Suprapubic skin (tissue), 4 donors: Measurements from ENCODE around the gene OMP. TPM values are rescaled to one million over a fixed set of nuclear protein-coding genes. Genes with fewer than 3 reads are reported as not detected.

ENCODE experiments used
- DNase-seq, 2 donors: peaks; one replicate each; pipeline ENCODE4 v3.0.0-alpha.2; 2019; ENCODE audit warnings: low spot score in 2 of 2
- H3K27ac ChIP-seq: fragments of 200-600 bp; sonication (generic); one replicate; pipeline ENCODE4 v1.5.1; 2019
- H3K27me3 ChIP-seq: fragments of 200-600 bp; sonication (generic); one replicate; pipeline ENCODE4 v1.5.1; 2019
- H3K36me3 ChIP-seq: fragments of 200-600 bp; sonication (generic); one replicate; pipeline ENCODE4 v1.5.1; 2019
- H3K4me1 ChIP-seq: fragments of 200-600 bp; sonication (generic); one replicate; pipeline ENCODE4 v1.5.1; 2019
- H3K4me3 ChIP-seq: fragments of 200-600 bp; sonication (generic); one replicate; pipeline ENCODE4 v1.5.1; 2019; ENCODE audit warnings: mild to moderate bottlenecking
- H3K9me3 ChIP-seq: fragments of 200-600 bp; sonication (generic); one replicate; pipeline ENCODE4 v1.5.1; 2019
- EP300 ChIP-seq: sonication (generic); formaldehyde crosslinking; IDR thresholded peaks from one replicate; pipeline ENCODE4 v1.6.1; 2017; ENCODE audit warnings: antibody characterized with exemption
- POLR2A ChIP-seq, 2 donors: fragments of 450-650 bp; IDR thresholded peaks; one replicate each; pipeline ENCODE4 v1.6.1; 2017; ENCODE audit warnings: antibody characterized with exemption in 2 of 2, mild to moderate bottlenecking in 2 of 2, moderate library complexity in 2 of 2
- POLR2AphosphoS5 ChIP-seq, 3 donors: sonication (generic); formaldehyde crosslinking; IDR thresholded peaks; one replicate each; pipeline ENCODE4 v1.6.1; 2017; ENCODE audit warnings: antibody characterized with exemption in 3 of 3
- WGBS: methylation state at CpG from one replicate; pipeline ENCODE4 v1.1.5; 2018; 5-methylcytosine and 5-hydroxymethylcytosine counted together
- total RNA-seq, 4 donors: library from RNA; depleted of rRNA; stranded (reverse); fragments of >200 nt; gene quantifications; one replicate each; pipeline ENCODE4 v1.1.0, GENCODE V29; 2016
- TF ChIP-seq, protein P1 (sequence below), 2 donors: fragments of 200-600 bp in 1 of 2; fragments of 450-650 bp in 1 of 2; sonication (generic) in 1 of 2; IDR thresholded peaks; one replicate each; pipeline ENCODE4 v1.5.1; 2016 to 2019; ENCODE audit warnings: antibody characterized with exemption in 2 of 2, mild to moderate bottlenecking in 1 of 2, moderate library complexity in 1 of 2

The OMP gene, protein sequence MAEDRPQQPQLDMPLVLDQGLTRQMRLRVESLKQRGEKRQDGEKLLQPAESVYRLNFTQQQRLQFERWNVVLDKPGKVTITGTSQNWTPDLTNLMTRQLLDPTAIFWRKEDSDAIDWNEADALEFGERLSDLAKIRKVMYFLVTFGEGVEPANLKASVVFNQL
- total RNA-seq: 1 to 10 TPM in 1 of 4 donors, not detected in 3; 9.6 TPM

DNA sequence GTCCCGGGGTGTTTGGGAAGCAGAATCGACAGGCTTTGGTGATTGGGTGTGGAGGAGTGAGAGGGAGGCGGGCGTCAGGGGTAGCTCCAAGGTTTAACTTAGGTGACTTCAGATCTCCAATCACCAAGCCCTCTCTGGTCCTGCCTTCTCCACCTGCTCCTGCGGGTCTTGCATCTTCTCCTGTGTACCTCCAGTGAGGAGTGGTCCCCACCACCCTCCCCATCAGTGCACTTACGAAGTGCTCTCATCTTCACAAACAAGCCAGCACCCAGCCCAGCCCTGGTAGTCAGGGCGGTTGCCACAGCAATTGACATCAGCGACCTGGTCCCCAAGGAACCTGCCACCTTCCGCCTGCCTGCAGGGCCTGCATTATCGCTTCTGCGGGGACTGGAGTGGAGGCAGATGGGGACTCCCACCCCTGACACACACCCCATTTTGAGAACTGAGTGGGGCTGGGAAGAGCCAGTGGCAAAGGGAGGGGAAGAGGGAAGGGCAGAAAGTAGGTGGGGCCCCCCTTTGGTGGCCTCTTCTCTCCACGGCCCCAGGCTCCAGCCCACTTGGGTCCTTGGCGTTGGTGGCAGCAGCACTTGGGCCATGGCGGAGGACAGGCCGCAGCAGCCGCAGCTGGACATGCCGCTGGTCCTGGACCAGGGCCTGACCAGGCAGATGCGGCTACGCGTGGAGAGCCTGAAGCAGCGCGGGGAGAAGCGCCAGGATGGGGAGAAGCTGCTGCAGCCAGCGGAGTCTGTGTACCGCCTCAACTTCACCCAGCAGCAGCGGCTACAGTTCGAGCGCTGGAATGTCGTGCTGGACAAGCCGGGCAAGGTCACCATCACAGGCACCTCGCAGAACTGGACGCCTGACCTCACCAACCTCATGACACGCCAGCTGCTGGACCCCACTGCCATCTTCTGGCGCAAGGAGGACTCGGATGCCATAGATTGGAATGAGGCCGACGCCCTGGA, at the start of gene OMP:
Gene OMP (plus strand): TSS at position 595 of the 965 bp plus-strand sequence. CDS start 0 bp downstream, at position 595.
- no peak for DNase-seq
- no peak within 1 kb of the TSS for H3K4me3 ChIP-seq
- H3K27ac ChIP-seq: no peak within 1 kb of the TSS
- WGBS: 87% methylated on average over 22 of the region's 37 CpGs
- no peak for TF ChIP-seq POLR2A (IDR thresholded peaks at IDR 0.05)
- TF ChIP-seq POLR2AphosphoS5 (IDR thresholded peaks at IDR 0.05): no peak
- TF ChIP-seq EP300: no peak
- TF ChIP-seq, protein P1, sequence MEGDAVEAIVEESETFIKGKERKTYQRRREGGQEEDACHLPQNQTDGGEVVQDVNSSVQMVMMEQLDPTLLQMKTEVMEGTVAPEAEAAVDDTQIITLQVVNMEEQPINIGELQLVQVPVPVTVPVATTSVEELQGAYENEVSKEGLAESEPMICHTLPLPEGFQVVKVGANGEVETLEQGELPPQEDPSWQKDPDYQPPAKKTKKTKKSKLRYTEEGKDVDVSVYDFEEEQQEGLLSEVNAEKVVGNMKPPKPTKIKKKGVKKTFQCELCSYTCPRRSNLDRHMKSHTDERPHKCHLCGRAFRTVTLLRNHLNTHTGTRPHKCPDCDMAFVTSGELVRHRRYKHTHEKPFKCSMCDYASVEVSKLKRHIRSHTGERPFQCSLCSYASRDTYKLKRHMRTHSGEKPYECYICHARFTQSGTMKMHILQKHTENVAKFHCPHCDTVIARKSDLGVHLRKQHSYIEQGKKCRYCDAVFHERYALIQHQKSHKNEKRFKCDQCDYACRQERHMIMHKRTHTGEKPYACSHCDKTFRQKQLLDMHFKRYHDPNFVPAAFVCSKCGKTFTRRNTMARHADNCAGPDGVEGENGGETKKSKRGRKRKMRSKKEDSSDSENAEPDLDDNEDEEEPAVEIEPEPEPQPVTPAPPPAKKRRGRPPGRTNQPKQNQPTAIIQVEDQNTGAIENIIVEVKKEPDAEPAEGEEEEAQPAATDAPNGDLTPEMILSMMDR (IDR thresholded peaks at IDR 0.05): no peak
- H3K9me3 ChIP-seq: no peaks in the 10 kb centered on the region
- H3K4me1 ChIP-seq: peaks cover 7% of the 10 kb centered on the region
- H3K27me3 ChIP-seq: no peaks in the 10 kb centered on the region
- H3K36me3 ChIP-seq: no peaks in the 10 kb centered on the region

DNA sequence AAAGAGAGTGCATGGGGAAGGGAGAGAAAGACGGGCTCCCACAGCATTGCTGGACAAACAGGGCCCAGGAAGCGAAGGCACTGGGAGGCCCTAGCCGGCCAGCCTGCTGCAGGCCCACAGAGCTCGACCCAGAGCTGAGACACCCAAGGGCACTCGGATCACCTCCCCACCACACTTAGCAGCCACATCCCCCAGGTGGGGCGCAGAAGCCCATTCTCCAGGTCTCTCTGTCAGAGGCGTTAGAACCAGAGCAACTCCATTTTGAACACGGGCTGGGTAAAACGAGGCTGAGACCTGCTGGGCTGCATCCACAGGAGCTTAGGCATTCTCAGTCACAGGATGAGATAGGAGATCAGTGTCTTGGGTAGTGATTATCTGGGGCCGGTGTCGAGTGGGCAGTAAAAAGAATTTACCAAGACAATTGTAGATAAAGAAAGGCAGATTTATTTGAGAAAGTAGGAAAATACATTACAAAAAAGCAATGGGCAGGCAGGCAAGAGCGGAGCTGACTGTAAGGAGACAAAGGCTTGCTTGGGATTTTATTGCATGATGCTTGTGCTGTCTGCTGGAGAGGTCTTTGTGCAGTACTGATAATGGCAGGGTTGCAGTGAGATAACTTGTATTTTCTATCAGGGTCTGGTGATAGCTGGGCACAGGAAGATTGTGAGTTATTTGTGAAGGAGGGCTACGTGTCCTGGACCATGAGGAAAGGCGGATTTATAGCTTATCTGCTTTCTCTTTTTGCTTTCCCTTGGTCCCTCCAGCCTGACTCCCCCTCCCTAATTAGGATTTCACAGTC, 49.2 kb upstream of the OMP start:
- Histone ChIP-seq H3K36me3 (no peaks in the 10 kb centered on the region), H3K4me3 (no peak overlapping the region), H3K9me3 (peaks cover 7% of the 10 kb centered on the region), H3K27ac (no peak overlapping the region), H3K4me1 (no peaks in the 10 kb centered on the region), H3K27me3 (no peaks in the 10 kb centered on the region)
- peak in 1 of 2 donors; percentile 49 for DNase-seq
- 85% methylated on average over 14 of the region's 14 CpGs for WGBS
- TF ChIP-seq, protein P1 (IDR thresholded peaks at IDR 0.05): no peak
- no peak for TF ChIP-seq POLR2A (IDR thresholded peaks at IDR 0.05)

DNA sequence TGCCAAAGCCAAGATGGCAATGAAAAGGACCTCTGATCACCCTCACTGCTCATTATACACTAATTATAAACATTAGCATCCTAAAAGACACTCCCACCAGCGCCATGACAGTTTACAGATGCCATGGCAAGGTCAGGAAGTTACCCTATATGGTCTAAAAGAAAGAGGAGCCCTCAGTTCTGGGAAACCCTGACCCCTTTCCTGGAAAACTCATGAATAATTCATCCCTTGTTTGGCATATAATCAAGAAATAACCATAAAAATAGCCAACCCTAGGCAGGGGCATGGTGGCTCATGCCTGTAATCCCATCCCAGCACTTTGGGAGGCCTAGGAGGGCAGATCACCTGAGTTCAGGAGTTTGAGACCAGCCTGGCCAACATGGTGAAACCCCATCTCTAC, 48.6 kb upstream of the OMP start:
- H3K4me3 ChIP-seq: no peak overlapping the region
- no peak overlapping the region for H3K27ac ChIP-seq
- WGBS: 82% methylated on average over 1 of the region's 1 CpG
- H3K9me3 ChIP-seq: peaks cover 7% of the 10 kb centered on the region
- no peaks in the 10 kb centered on the region for H3K36me3 ChIP-seq
- no peak for TF ChIP-seq POLR2AphosphoS5 (IDR thresholded peaks at IDR 0.05)
- no peaks in the 10 kb centered on the region for H3K4me1 ChIP-seq
- no peaks in the 10 kb centered on the region for H3K27me3 ChIP-seq
- no peak for DNase-seq

DNA sequence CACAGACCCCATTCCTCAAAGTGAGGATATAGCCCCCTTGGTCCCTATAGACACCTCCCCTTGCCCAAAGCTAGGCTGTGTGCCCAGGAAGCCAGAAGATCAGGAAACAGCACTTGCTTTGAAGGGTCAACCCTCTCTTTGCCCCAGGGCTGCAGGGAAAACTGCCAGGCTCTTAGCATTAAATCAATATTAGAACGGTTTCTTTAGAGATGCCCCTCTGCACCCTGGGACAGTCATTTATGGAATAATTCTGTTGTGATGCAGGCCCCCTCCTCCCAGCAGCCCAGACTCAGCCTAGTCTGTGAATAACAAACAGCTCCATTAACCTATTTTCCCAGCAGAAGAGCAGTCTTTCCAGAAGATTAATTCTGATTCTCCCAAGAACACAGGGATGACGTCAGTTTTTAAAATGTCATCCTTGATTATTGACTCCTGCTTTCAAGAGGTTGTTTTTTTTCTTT, 47.5 kb upstream of the OMP start:
- 67% methylated on average over 2 of the region's 2 CpGs for WGBS
- no peak for DNase-seq
- TF ChIP-seq, protein P1 (IDR thresholded peaks at IDR 0.05): no peak
- TF ChIP-seq POLR2AphosphoS5 (IDR thresholded peaks at IDR 0.05) (no peak), POLR2A (IDR thresholded peaks at IDR 0.05) (no peak), EP300 (no peak)

DNA sequence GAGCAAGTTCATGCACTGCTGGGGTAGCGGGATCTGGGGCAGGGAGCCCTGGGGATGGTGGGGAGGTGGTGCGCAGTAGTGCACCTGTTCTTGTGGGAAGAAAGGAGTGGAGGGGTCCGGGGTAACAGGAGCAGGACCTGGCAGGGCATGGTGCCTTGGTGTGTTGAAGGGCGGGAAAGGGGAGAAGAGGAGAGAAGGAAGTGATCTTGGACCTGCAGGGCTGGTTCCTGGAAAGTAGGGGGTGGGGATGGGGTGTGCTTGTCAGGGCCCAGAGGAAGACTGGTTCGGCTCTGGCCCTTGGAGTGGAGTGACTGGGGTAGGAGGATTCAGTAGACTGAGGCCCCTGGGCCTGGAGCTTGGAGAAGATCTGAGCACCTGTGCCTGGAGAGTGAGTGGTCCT, 46.7 kb upstream of the OMP start:
- 95% methylated on average over 5 of the region's 5 CpGs for WGBS
- no peaks in the 10 kb centered on the region for H3K27me3 ChIP-seq
- peaks cover 7% of the 10 kb centered on the region for H3K9me3 ChIP-seq
- H3K27ac ChIP-seq: no peak overlapping the region
- peak in 1 of 2 donors; percentile 42 for DNase-seq
- no peaks in the 10 kb centered on the region for H3K4me1 ChIP-seq
- H3K36me3 ChIP-seq: no peaks in the 10 kb centered on the region
- H3K4me3 ChIP-seq: no peak overlapping the region
- TF ChIP-seq POLR2AphosphoS5 (IDR thresholded peaks at IDR 0.05) (no peak), POLR2A (IDR thresholded peaks at IDR 0.05) (no peak)

More for the DNA sequence above, 47.5 kb upstream of the OMP start:
- H3K4me1 ChIP-seq: no peaks in the 10 kb centered on the region
- H3K9me3 ChIP-seq: peaks cover 7% of the 10 kb centered on the region
- no peak overlapping the region for H3K27ac ChIP-seq
- H3K36me3 ChIP-seq: no peaks in the 10 kb centered on the region
- H3K27me3 ChIP-seq: no peaks in the 10 kb centered on the region
- no peak overlapping the region for H3K4me3 ChIP-seq
